Globus pallidus (tissue), 1 donor: ENCODE results near the gene CROCC2.

ENCODE experiments used
- DNase-seq: peaks from one replicate; pipeline ENCODE4 v3.0.0-alpha.2; 2015; ENCODE audit warnings: low spot score

The CROCC2 gene

GRCh38 chr2:240999873-241000541 is 93.9 kb downstream of the CROCC2 start:
- DNase-seq: no peak

- DNase-seq: no peak
These were observed 94.7 kb downstream of the CROCC2 start for GRCh38 chr2:241000831-241001321.

- DNase-seq: no peak
These were observed 95.5 kb downstream of the CROCC2 start for GRCh38 chr2:241001413-241002274.

GRCh38 chr2:241002275-241003046 is 96.3 kb downstream of the CROCC2 start:
- no peak for DNase-seq

GRCh38 chr2:241003047-241003360 is 96.9 kb downstream of the CROCC2 start:
- no peak for DNase-seq

- DNase-seq: no peak
These were observed 97.2 kb downstream of the CROCC2 start for GRCh38 chr2:241003369-241003768.

- DNase-seq: no peak
These were observed 97.9 kb downstream of the CROCC2 start for GRCh38 chr2:241003830-241004564.

- no peak for DNase-seq
These were observed 99.4 kb downstream of the CROCC2 start for GRCh38 chr2:241005569-241005968.

- no peak for DNase-seq
These were observed 100.3 kb downstream of the CROCC2 start for GRCh38 chr2:241006412-241006811.

- DNase-seq: no peak
These were observed 101.0 kb downstream of the CROCC2 start for GRCh38 chr2:241007111-241007510.

- no peak for DNase-seq
These were observed 102.0 kb downstream of the CROCC2 start for GRCh38 chr2:241007880-241008710.

- no peak for DNase-seq
These were observed 102.6 kb downstream of the CROCC2 start for GRCh38 chr2:241008711-241009121.

- no peak for DNase-seq
These were observed 103.1 kb downstream of the CROCC2 start for GRCh38 chr2:241009191-241009590.

- peak; percentile 33 for DNase-seq
These were observed 103.7 kb downstream of the CROCC2 start for GRCh38 chr2:241009601-241010530.

- no peak for DNase-seq
These were observed 104.6 kb downstream of the CROCC2 start for GRCh38 chr2:241010531-241011295.

GRCh38 chr2:241011296-241011600 is 105.1 kb downstream of the CROCC2 start:
- DNase-seq: no peak

- DNase-seq: no peak
These were observed 105.8 kb downstream of the CROCC2 start for GRCh38 chr2:241011751-241012510.

- no peak for DNase-seq
These were observed 108.1 kb downstream of the CROCC2 start for GRCh38 chr2:241014224-241014623.

- no peak for DNase-seq
These were observed 108.6 kb downstream of the CROCC2 start for GRCh38 chr2:241014764-241015163.
